ENCODE results near the gene IL21R.

IL21R gene

DNA sequence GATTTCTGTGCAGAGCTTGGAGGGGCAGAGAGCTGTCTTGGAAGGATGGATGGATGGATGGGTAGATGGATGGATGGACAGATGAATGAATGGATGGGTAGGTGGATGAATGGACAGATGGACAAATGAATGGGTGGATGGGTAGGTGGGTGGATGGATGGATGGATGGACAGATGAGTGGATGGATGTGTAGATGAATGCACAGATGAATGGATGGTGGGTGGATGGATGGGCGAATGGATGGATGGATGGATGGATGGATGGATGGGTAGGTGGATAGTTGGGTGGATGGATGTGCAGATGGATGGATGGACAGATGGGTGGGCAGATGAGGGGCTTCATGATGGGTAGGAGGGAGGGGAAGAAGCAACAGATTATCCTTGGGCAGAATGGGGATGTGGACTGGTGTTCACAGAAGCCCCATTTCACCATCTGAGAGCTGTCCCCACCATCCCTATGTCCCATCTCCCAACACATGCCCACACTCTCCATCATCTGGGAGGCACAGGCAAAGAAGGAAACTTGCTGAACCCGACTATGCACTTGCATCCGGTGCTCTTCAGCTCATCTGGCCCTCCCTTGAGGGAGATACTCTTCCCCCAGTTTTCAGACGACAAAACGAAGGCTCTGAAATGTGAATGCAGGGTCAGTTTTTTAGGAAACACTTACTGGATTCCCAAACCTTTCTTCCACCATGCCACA is 57.2 kb downstream of the IL21R start:
- Histone ChIP-seq H3K27ac (no peak overlapping the region), H3K4me1 (ENCODE audit: control insufficient read depth in 1 of 2, insufficient read depth in 1 of 2, low read depth in 1 of 2, low read length in 1 of 2) (no peaks in the 10 kb centered on the region), H3K27me3 (peaks cover 11% of the 10 kb centered on the region), H3K36me3 (peaks cover 54% of the 10 kb centered on the region), H3K9me3 (no peaks in the 10 kb centered on the region), H3K4me3 (ENCODE audit: low read depth in 1 of 2, low read length in 1 of 2) (no peak overlapping the region)
- TF ChIP-seq, protein P1, sequence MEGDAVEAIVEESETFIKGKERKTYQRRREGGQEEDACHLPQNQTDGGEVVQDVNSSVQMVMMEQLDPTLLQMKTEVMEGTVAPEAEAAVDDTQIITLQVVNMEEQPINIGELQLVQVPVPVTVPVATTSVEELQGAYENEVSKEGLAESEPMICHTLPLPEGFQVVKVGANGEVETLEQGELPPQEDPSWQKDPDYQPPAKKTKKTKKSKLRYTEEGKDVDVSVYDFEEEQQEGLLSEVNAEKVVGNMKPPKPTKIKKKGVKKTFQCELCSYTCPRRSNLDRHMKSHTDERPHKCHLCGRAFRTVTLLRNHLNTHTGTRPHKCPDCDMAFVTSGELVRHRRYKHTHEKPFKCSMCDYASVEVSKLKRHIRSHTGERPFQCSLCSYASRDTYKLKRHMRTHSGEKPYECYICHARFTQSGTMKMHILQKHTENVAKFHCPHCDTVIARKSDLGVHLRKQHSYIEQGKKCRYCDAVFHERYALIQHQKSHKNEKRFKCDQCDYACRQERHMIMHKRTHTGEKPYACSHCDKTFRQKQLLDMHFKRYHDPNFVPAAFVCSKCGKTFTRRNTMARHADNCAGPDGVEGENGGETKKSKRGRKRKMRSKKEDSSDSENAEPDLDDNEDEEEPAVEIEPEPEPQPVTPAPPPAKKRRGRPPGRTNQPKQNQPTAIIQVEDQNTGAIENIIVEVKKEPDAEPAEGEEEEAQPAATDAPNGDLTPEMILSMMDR (IDR thresholded peaks at IDR 0.05): no peak

DNA sequence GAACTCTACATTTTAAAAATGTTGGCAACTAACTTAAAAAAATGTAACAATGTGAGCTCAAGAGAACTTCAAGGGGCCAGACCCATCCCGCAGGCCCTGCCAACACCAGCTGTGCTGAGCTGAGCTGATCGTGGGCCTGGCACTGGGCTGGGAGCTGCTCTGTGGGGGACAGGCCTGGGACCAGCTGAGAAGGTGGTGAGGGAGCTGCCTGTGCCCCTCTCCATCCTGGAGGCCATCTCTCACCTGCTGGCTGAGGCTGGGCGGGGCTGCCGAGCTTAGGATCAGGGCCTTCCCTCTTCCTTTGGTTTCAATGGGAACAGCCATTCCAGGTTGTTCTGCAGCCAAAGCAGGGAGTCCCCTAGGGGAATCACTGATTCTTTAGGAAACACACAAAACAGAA is 58.2 kb downstream of the IL21R start:
- H3K36me3 ChIP-seq: peaks cover 65% of the 10 kb centered on the region
- H3K27me3 ChIP-seq: peaks cover 8% of the 10 kb centered on the region
- no peak overlapping the region for H3K27ac ChIP-seq
- H3K4me3 ChIP-seq (ENCODE audit: low read depth in 1 of 2, low read length in 1 of 2): no peak overlapping the region
- TF ChIP-seq, protein P1 (IDR thresholded peaks at IDR 0.05): no peak
- H3K9me3 ChIP-seq: no peaks in the 10 kb centered on the region
- H3K4me1 ChIP-seq (ENCODE audit: control insufficient read depth in 1 of 2, insufficient read depth in 1 of 2, low read depth in 1 of 2, low read length in 1 of 2): no peaks in the 10 kb centered on the region

DNA sequence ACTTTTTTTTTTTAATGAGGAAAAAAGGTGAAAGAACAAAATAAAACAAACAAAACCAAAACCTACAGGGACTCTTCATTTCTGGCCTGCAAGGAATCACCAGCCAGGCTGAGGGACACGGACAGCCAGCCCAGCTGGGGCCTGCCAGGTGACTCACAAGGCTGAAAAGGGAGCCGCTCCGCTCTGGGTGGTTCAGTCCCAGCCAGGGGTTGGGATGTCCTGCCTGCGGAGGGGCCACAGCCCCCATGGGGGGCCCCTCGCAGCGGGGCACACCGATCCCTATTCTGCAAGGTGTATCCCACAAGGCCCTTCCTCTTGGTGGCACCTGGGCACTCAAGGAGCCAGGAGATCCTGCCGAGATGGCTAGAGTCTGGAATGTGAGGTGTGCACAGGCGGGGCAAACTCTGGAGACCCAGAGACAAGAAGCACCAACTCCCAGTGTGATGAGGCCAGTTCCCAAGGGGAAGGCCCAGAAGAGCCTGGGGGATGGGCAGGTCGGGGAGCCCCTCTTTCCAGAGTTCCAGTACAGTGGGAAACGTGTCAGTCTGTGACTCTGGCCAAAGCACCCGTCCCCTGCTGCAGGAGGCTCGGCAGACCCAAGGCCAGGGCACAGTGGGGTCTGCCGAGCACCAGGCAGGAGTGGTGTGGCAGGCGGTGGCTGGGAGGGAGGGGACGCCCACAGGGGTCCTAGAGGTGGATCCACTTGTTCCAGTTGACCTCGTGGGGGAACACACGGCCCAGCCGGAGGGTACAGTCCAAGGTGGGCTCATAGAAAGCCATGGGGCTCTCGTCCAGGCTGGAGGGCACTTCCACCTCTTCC is 58.9 kb downstream of the IL21R start:
- H3K36me3 ChIP-seq: peaks cover 72% of the 10 kb centered on the region
- no peaks in the 10 kb centered on the region for H3K4me1 ChIP-seq (ENCODE audit: control insufficient read depth in 1 of 2, insufficient read depth in 1 of 2, low read depth in 1 of 2, low read length in 1 of 2)
- no peak overlapping the region for H3K4me3 ChIP-seq (ENCODE audit: low read depth in 1 of 2, low read length in 1 of 2)
- H3K27ac ChIP-seq: no peak overlapping the region
- TF ChIP-seq, protein P1 (IDR thresholded peaks at IDR 0.05): no peak
- no peaks in the 10 kb centered on the region for H3K9me3 ChIP-seq
- H3K27me3 ChIP-seq: peaks cover 1% of the 10 kb centered on the region

DNA sequence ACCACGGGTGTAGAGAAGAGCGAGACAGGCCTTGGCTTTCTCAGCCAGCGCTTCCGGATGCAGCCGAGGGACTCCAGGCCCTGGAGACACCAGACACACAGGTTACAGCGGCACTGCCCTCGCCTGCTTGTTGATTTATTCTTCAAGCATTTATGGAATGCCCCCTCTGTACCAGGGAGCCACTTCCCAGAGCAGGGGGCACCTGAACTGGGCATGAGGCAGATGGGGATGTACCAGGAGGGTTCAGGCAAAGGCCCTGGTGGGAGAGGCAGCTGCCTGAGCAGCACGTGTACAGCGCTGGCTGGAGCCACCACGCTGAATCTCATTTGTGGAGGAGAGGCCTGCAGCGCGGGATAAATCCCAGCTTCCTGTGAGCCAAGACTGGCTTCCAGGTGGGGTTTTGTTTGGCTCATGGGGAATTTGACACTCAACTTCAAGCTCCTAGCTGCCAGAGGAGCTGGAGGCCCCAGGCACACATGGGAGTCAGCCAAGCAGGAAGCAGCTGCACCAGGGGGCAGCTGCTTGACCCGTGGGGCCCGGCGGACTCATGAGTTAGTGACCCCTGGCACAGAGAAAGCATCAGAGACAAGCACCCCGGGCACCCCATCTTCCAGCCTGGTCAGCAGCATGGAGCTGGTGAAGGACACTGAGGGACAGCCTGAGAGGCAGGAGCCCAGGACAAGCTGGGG is 59.7 kb downstream of the IL21R start:
- Histone ChIP-seq H3K4me3 (ENCODE audit: low read depth in 1 of 2, low read length in 1 of 2) (no peak overlapping the region), H3K36me3 (peaks cover 79% of the 10 kb centered on the region), H3K27ac (no peak overlapping the region), H3K27me3 (no peaks in the 10 kb centered on the region), H3K4me1 (ENCODE audit: control insufficient read depth in 1 of 2, insufficient read depth in 1 of 2, low read depth in 1 of 2, low read length in 1 of 2) (no peaks in the 10 kb centered on the region), H3K9me3 (no peaks in the 10 kb centered on the region)
- TF ChIP-seq, protein P1 (IDR thresholded peaks at IDR 0.05): no peak

DNA sequence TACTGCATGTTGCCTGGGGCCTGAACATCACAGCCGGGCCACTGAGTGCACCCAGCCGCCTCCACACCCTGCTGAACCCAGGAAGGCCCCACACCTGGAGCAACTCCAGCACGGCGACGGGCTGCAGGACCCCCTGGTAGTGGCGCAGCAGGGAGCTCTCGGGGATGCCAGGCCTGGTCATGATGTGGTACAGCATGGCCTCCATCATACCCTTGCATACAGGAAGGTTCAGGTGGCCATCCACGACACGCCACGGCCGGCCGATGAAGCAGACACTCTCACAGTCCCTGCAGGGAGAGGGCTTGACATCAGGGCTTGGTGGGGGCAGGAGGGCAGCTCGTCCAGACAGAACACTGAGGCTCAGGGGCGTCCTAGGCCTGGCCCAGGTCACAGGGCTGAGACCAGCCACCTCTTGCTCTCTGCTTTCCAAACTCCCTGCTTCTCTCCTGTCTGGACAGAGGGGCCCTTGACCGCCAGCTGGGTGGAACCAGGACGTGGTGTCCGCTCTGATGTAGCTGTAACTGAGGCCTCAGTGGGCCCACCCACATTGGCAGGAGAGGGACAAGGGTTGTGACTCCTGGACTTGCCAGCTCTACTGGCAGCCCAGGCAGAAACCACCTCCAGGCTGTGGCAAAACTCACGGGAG is 60.3 kb downstream of the IL21R start:
- H3K9me3 ChIP-seq: no peaks in the 10 kb centered on the region
- no peak overlapping the region for H3K4me3 ChIP-seq (ENCODE audit: low read depth in 1 of 2, low read length in 1 of 2)
- peaks cover 86% of the 10 kb centered on the region for H3K36me3 ChIP-seq
- H3K4me1 ChIP-seq (ENCODE audit: control insufficient read depth in 1 of 2, insufficient read depth in 1 of 2, low read depth in 1 of 2, low read length in 1 of 2): no peaks in the 10 kb centered on the region
- H3K27me3 ChIP-seq: no peaks in the 10 kb centered on the region
- H3K27ac ChIP-seq: no peak overlapping the region
- TF ChIP-seq, protein P1 (IDR thresholded peaks at IDR 0.05): no peak

All from neutrophil (primary cell).